Epithelial cell of proximal tubule (primary cell): ENCODE results near the gene NFE2L3. TPM values are rescaled to one million over a fixed set of nuclear protein-coding genes. Genes with fewer than 3 reads are reported as not detected.

ENCODE experiments used
- DNase-seq: peaks from one replicate; pipeline ENCODE4 v3.0.0-alpha.2; 2011; ENCODE audit warnings: low read depth
- H3K4me3 ChIP-seq: 2 replicates; pipeline ENCODE4 v1.5.1; 2011; ENCODE audit warnings: low read depth, mild to moderate bottlenecking, low read length
- CTCF ChIP-seq: conservative IDR thresholded peaks from 2 replicates; pipeline ENCODE4 v1.5.1; 2012; ENCODE audit warnings: low read depth, mild to moderate bottlenecking, low read length
- total RNA-seq: library from RNA; depleted of rRNA; stranded (reverse); fragments of >200 nt; gene quantifications from 2 replicates; pipeline ENCODE4 v1.2.3, GENCODE V29; 2015

The NFE2L3 gene
- total RNA-seq, 1 donor from 2014 or later = 75.6 TPM

GRCh38 chr7:26135551-26135950 is 16.4 kb upstream of the NFE2L3 start:
- no peak for TF ChIP-seq CTCF
- DNase-seq = no peak
- no peak overlapping the region for H3K4me3 ChIP-seq

GRCh38 chr7:26136831-26137230 is 15.2 kb upstream of the NFE2L3 start:
- H3K4me3 ChIP-seq = no peak overlapping the region
- TF ChIP-seq CTCF = no peak
- no peak for DNase-seq

GRCh38 chr7:26140380-26140779 is 11.6 kb upstream of the NFE2L3 start:
- H3K4me3 ChIP-seq = no peak overlapping the region
- no peak for TF ChIP-seq CTCF
- no peak for DNase-seq

- TF ChIP-seq CTCF = no peak
- no peak for DNase-seq
- H3K4me3 ChIP-seq = no peak overlapping the region
Measured at GRCh38 chr7:26141077-26141476, 10.9 kb upstream of the NFE2L3 start.

GRCh38 chr7:26143298-26144048 is 8.5 kb upstream of the NFE2L3 start:
- no peak for DNase-seq
- TF ChIP-seq CTCF = no peak
- H3K4me3 ChIP-seq = no peak overlapping the region

GRCh38 chr7:26144184-26145080 is 7.6 kb upstream of the NFE2L3 start:
- no peak for DNase-seq
- no peak for TF ChIP-seq CTCF
- no peak overlapping the region for H3K4me3 ChIP-seq
